GM12878 (cell line): Measurements from ENCODE around the gene GRB10. TPM values are rescaled to one million over a fixed set of nuclear protein-coding genes. Genes with fewer than 3 reads are reported as not detected.

Source experiments
- ATAC-seq: fragments of 200-7000 bp; cut with Tn5 transposase; 3 replicates; pipeline ENCODE4 v1.9.1; 2020; ENCODE audit warnings: mild to moderate bottlenecking, moderate library complexity
- BruUV-seq: library from RNA; stranded (reverse); fragments of 400-500 nt; replicated peaks from 2 replicates; lab custom pipeline; 2021; lab: Mats Ljungman, UMichigan
- CTCF ChIA-PET: fragments of 300-600 bp; sonication (Branson Sonifier 250); formaldehyde crosslinking; extraction: SDS; loops from one replicate; lab custom pipeline; 2021; ENCODE audit warnings: inconsistent platforms; lab: Yijun Ruan, JAX
- POLR2A ChIA-PET: fragments of 350-600 bp; formaldehyde crosslinking; extraction: SDS; loops from one replicate; lab custom pipeline; 2021; ENCODE audit warnings: inconsistent platforms; lab: Charles Lee
- RAD21 ChIA-PET: fragments of 300-600 bp; sonication (Branson Sonifier 250); formaldehyde crosslinking; loops from one replicate; lab custom pipeline; 2023; ENCODE audit warnings: antibody characterized with exemption; ENCODE audit not compliant: unreplicated experiment; lab: Charles Lee
- SMC1A ChIA-PET: fragments of 300-600 bp; sonication (Branson Sonifier 250); formaldehyde crosslinking; loops from one replicate; lab custom pipeline; 2023; ENCODE audit not compliant: unreplicated experiment, uncharacterized antibody; lab: Charles Lee
- DNase-seq: peaks from one replicate; pipeline ENCODE4 v3.0.0-alpha.2; 2011; ENCODE audit warnings: low read depth, low spot score
- FAIRE-seq: peaks from 3 replicates; lab custom pipeline; 2011; peaks lifted over from hg19 to GRCh38; lab: Jason Lieb, UNC
- H2AFZ ChIP-seq: 2 replicates; pipeline ENCODE4 v1.6.0; 2011; ENCODE audit warnings: low read depth, low read length, control low read depth; ENCODE audit not compliant: control insufficient read depth
- H3K27ac ChIP-seq: 2 replicates; pipeline ENCODE4 v1.5.1; 2011; ENCODE audit warnings: control low read depth; ENCODE audit not compliant: control insufficient read depth, insufficient read depth
- H3K27me3 ChIP-seq, 2 experiments: replicated peaks in 1 of 2; 2 replicates each; pipeline versions ENCODE4 v1.6.0 to v1.6.1; 2011; ENCODE audit warnings: low read length in 1 of 2; ENCODE audit not compliant: control insufficient read depth in 2 of 2, insufficient read depth in 2 of 2
- H3K36me3 ChIP-seq, 2 experiments: 2 replicates each; pipeline ENCODE4 v1.5.1; 2011; ENCODE audit warnings: low read length in 1 of 2; ENCODE audit not compliant: control insufficient read depth in 2 of 2, insufficient read depth in 2 of 2
- H3K4me1 ChIP-seq: 2 replicates; pipeline ENCODE4 v1.6.1; 2011; ENCODE audit warnings: mild to moderate bottlenecking, low read length, moderate library complexity, mixed read lengths; ENCODE audit not compliant: control insufficient read depth, insufficient read depth
- H3K4me2 ChIP-seq: 2 replicates; pipeline ENCODE4 v1.6.0; 2011; ENCODE audit warnings: control low read depth; ENCODE audit not compliant: control insufficient read depth, insufficient read depth
- H3K4me3 ChIP-seq: fragments of 200-600 bp; sonication (generic); 2 replicates; pipeline ENCODE4 v1.5.1; 2016
- H3K79me2 ChIP-seq: 2 replicates; pipeline ENCODE4 v1.6.0; 2011; ENCODE audit warnings: low read length; ENCODE audit not compliant: control insufficient read depth, insufficient read depth
- H3K9ac ChIP-seq: 2 replicates; pipeline ENCODE4 v1.8.0; 2011; ENCODE audit warnings: low read length, control low read depth, mixed read lengths; ENCODE audit not compliant: control insufficient read depth, insufficient read depth
- H3K9me3 ChIP-seq: replicated peaks from 3 replicates; pipeline ENCODE4 v1.5.1; 2011; ENCODE audit warnings: mild to moderate bottlenecking, low read length; ENCODE audit not compliant: control insufficient read depth, insufficient read depth
- H4K20me1 ChIP-seq: 2 replicates; pipeline ENCODE4 v1.6.0; 2011; ENCODE audit not compliant: control insufficient read depth, insufficient read depth
- CEBPZ ChIP-seq: fragments of 150-350 bp; IDR thresholded peaks from 2 replicates; pipeline ENCODE4 v1.6.1; 2016; ENCODE audit warnings: low read depth, low read length
- CHD2 ChIP-seq: IDR thresholded peaks from 2 replicates; pipeline ENCODE4 v1.6.1; 2011; ENCODE audit warnings: low read depth, low read length, improper control_type of control experiment, borderline replicate concordance
- MLLT1 ChIP-seq: fragments of 450-650 bp; IDR thresholded peaks from 2 replicates; pipeline ENCODE4 v1.6.1; 2016; ENCODE audit warnings: mild to moderate bottlenecking
- SMARCA5 ChIP-seq: fragments of 450-650 bp; IDR thresholded peaks from 2 replicates; pipeline ENCODE4 v1.6.1; 2017; ENCODE audit warnings: mild to moderate bottlenecking
- WRNIP1 ChIP-seq: IDR thresholded peaks from 2 replicates; pipeline ENCODE4 v1.6.1; 2011; ENCODE audit warnings: low read depth, low read length, improper control_type of control experiment, borderline replicate concordance
- WGBS: methylation state at CpG from one replicate; pipeline ENCODE4 v1.1.6; 2016; ENCODE audit warnings: low lambda C conversion rate; ENCODE audit not compliant: insufficient replicate concordance, insufficient coverage; ENCODE audit errors: missing lambda C conversion rate; 5-methylcytosine and 5-hydroxymethylcytosine counted together
- in situ Hi-C: fragments of 300-500 bp; cut with MboI; formaldehyde crosslinking; loops from 9 replicates; pipeline ENCODE4 v1.14.3; 2018; ENCODE audit warnings: mixed read lengths
- intact Hi-C: fragments of 100-400 bp; cut with micrococcal nuclease; formaldehyde crosslinking; loops from one replicate; pipeline ENCODE4 v1.14.2; 2022; ENCODE audit not compliant: unreplicated experiment
- polyA plus RNA-seq, 11 experiments: library from polyadenylated mRNA; depleted of rRNA in 4 of 11; unstranded in 6 of 11; stranded (reverse) in 5 of 11; fragments of >200 nt; fragmentation: Nextera tagmentation in 4 of 11; fragmentation: Illumina TruSeq in 1 of 11; extraction: Ambion mirVana in 4 of 11; extraction: Trizol in 1 of 11; gene quantifications; 1 replicate in 1 of 11; 2 replicates in 10 of 11; pipeline versions ENCODE4 v1.2.1 to v1.2.3, GENCODE V29; 2011 to 2016; ENCODE audit warnings: inconsistent platforms in 2 of 11, missing spikeins in 2 of 11, low read depth in 1 of 11
- total RNA-seq, 4 experiments: library from RNA; depleted of rRNA in 3 of 4; stranded (reverse); fragments of >200 nt in 3 of 4; fragmentation: Illumina TruSeq in 1 of 4; extraction: Trizol in 1 of 4; gene quantifications; 2 replicates each; pipeline versions ENCODE4 v1.2.1 to v1.2.3, GENCODE V29; 2013 to 2021

Gene GRB10
- total and polyA plus RNA-seq, 10 of the 15 experiments (the other 5 are each of a cell fraction or from before 2014, with no cell fraction given), result 0.04 to 0.33 TPM; not detected in 8

- Histone ChIP-seq H3K4me2 (no peak overlapping the region), H3K4me3 (no peak overlapping the region), H2AFZ (no peak overlapping the region), H3K9ac (no peak overlapping the region), H3K4me1 (no peaks in the 10 kb centered on the region), H4K20me1 (no peaks in the 10 kb centered on the region), H3K27ac (no peak overlapping the region), H3K36me3 (no peaks in the 10 kb centered on the region), H3K27me3 (peaks cover 0 to 4% of the 10 kb centered on the region in 2 experiments; a peak in 3 of 4 replicates), H3K9me3 (no peaks in the 10 kb centered on the region), H3K79me2 (no peaks in the 10 kb centered on the region)
- ChIA-PET POLR2A (no interaction called here), RAD21 (no interaction called here), CTCF (no interaction called here), SMC1A (no interaction called here)
- in situ Hi-C loops, result no loop called here
- 17% methylated on average over 5 of the region's 5 CpGs for WGBS
- intact Hi-C loops, result no loop called here
- FAIRE-seq (no peak), ATAC-seq (no peak), DNase-seq (no peak)
- TF ChIP-seq SMARCA5, result no peak
- no peak for TF ChIP-seq MLLT1
- TF ChIP-seq CHD2, result no peak
- no peak for TF ChIP-seq WRNIP1
- no peak for TF ChIP-seq CEBPZ
- BruUV-seq, result no TSS peak
Measured at GRCh38 chr7:50558294-50559053, 224.2 kb downstream of the GRB10 start.
